ENCODE measurements around the gene IER5L.

The IER5L gene

GRCh38 chr9:129222819-129223218 lies 44.8 kb upstream of the IER5L start:
- Histone ChIP-seq H3K36me3 (ENCODE audit: insufficient read depth, low read length) (no peaks in the 10 kb centered on the region), H3K9me3 (ENCODE audit: low read length) (no peaks in the 10 kb centered on the region), H3K27ac (ENCODE audit: low read depth, low read length, poor library complexity, severe bottlenecking) (no peak overlapping the region), H3K4me1 (ENCODE audit: insufficient read depth, low read length, severe bottlenecking) (no peaks in the 10 kb centered on the region), H3K9ac (ENCODE audit: low read length) (no peak overlapping the region), H3K27me3 (ENCODE audit: insufficient read depth, low read length) (peaks cover 7% of the 10 kb centered on the region; the same call in 1 of the 2 replicates), H3K9me2 (ENCODE audit: low read depth, low read length) (no peaks in the 10 kb centered on the region), H4K20me1 (ENCODE audit: insufficient read depth, low read length) (no peaks in the 10 kb centered on the region), H3F3A (ENCODE audit: insufficient read depth, low read length) (no peaks in the 10 kb centered on the region), H3K79me2 (ENCODE audit: insufficient read depth, low read length) (no peaks in the 10 kb centered on the region), H2AFZ (ENCODE audit: low read length) (no peak overlapping the region), H3K4me3 (ENCODE audit: low read depth, low read length, poor library complexity, severe bottlenecking) (no peak overlapping the region), H3K4me2 (ENCODE audit: low read length) (no peak overlapping the region)
- TF ChIP-seq EZH2 (IDR thresholded peaks at IDR 0.05; ENCODE audit: borderline replicate concordance, low read length), result no peak
- no peak for TF ChIP-seq CTCF (IDR thresholded peaks at IDR 0.05; ENCODE audit: low read length)

GRCh38 chr9:129221979-129222635 lies 44.0 kb upstream of the IER5L start:
- TF ChIP-seq EZH2 (IDR thresholded peaks at IDR 0.05; ENCODE audit: borderline replicate concordance, low read length) (no peak), CTCF (IDR thresholded peaks at IDR 0.05; ENCODE audit: low read length) (no peak)
- Histone ChIP-seq H3K36me3 (ENCODE audit: insufficient read depth, low read length) (no peaks in the 10 kb centered on the region), H3F3A (ENCODE audit: insufficient read depth, low read length) (no peaks in the 10 kb centered on the region), H3K4me3 (ENCODE audit: low read depth, low read length, poor library complexity, severe bottlenecking) (no peak overlapping the region), H3K9me3 (ENCODE audit: low read length) (no peaks in the 10 kb centered on the region), H3K79me2 (ENCODE audit: insufficient read depth, low read length) (no peaks in the 10 kb centered on the region), H3K9ac (ENCODE audit: low read length) (no peak overlapping the region), H4K20me1 (ENCODE audit: insufficient read depth, low read length) (no peaks in the 10 kb centered on the region), H3K27me3 (ENCODE audit: insufficient read depth, low read length) (peaks cover 2% of the 10 kb centered on the region; the same call in 1 of the 2 replicates), H3K4me2 (ENCODE audit: low read length) (no peak overlapping the region), H3K27ac (ENCODE audit: low read depth, low read length, poor library complexity, severe bottlenecking) (no peak overlapping the region), H2AFZ (ENCODE audit: low read length) (no peak overlapping the region), H3K9me2 (ENCODE audit: low read depth, low read length) (no peaks in the 10 kb centered on the region), H3K4me1 (ENCODE audit: insufficient read depth, low read length, severe bottlenecking) (no peaks in the 10 kb centered on the region)

GRCh38 chr9:129221233-129221632 lies 43.2 kb upstream of the IER5L start:
- Histone ChIP-seq H3F3A (ENCODE audit: insufficient read depth, low read length) (no peaks in the 10 kb centered on the region), H3K4me3 (ENCODE audit: low read depth, low read length, poor library complexity, severe bottlenecking) (no peak overlapping the region), H3K79me2 (ENCODE audit: insufficient read depth, low read length) (no peaks in the 10 kb centered on the region), H4K20me1 (ENCODE audit: insufficient read depth, low read length) (no peaks in the 10 kb centered on the region), H3K9me3 (ENCODE audit: low read length) (no peaks in the 10 kb centered on the region), H3K9ac (ENCODE audit: low read length) (no peak overlapping the region), H3K4me2 (ENCODE audit: low read length) (no peak overlapping the region), H3K27me3 (ENCODE audit: insufficient read depth, low read length) (no peaks in the 10 kb centered on the region), H3K27ac (ENCODE audit: low read depth, low read length, poor library complexity, severe bottlenecking) (no peak overlapping the region), H3K9me2 (ENCODE audit: low read depth, low read length) (no peaks in the 10 kb centered on the region), H3K36me3 (ENCODE audit: insufficient read depth, low read length) (no peaks in the 10 kb centered on the region), H2AFZ (ENCODE audit: low read length) (no peak overlapping the region), H3K4me1 (ENCODE audit: insufficient read depth, low read length, severe bottlenecking) (no peaks in the 10 kb centered on the region)
- no peak for TF ChIP-seq EZH2 (IDR thresholded peaks at IDR 0.05; ENCODE audit: borderline replicate concordance, low read length)
- no peak for TF ChIP-seq CTCF (IDR thresholded peaks at IDR 0.05; ENCODE audit: low read length)
